Measurements from ENCODE around the gene APOBEC3A. TPM values are rescaled to one million over a fixed set of nuclear protein-coding genes. Genes with fewer than 3 reads are reported as not detected.
A peak's percentile ranks its signal among the peaks of the same experiment; 100 is the strongest.

Gene APOBEC3A
- total and polyA plus RNA-seq, 2 of the 8 experiments (the other 6 are each of a cell fraction or from before 2014, with no cell fraction given) = not detected

- TF ChIP-seq RAD21 (IDR thresholded peaks at IDR 0.05 in 1 of 2, conservative IDR thresholded peaks at IDR 0.05 in 1 of 2; ENCODE audit: low read depth in 2 of 2, low read length in 2 of 2) = peak; percentile 34 to 50
- 0 out of 2 replicates have a peak, but pooled peaks have one; percentile 11 for TF ChIP-seq TEAD4 (IDR thresholded peaks at IDR 0.05; ENCODE audit: low read depth, low read length)
- TF ChIP-seq SP1 (IDR thresholded peaks at IDR 0.05; ENCODE audit: low read depth, low read length) = 0 out of 2 replicates have a peak, but pooled peaks have one; percentile 16
- peak in 1 of 2 experiments; percentile 29; a peak in 1 of 3 replicates for TF ChIP-seq EP300 (IDR thresholded peaks at IDR 0.05; ENCODE audit: borderline replicate concordance in 1 of 2, low read depth in 2 of 2, low read length in 2 of 2)
- peak; percentile 44; the same call in 1 of the 2 replicates for TF ChIP-seq TAF1 (IDR thresholded peaks at IDR 0.05; ENCODE audit: low read depth, low read length)
These were observed 23.9 kb downstream of the APOBEC3A start (continued) for GRCh38 chr22:38981005-38981991.
